ENCODE results near the gene ARR3.

GRCh38 chrX:70301716-70302115 lies 33.6 kb downstream of the ARR3 start:
- TF ChIP-seq CTCF (IDR thresholded peaks at IDR 0.05) (no peak), POLR2A (IDR thresholded peaks at IDR 0.05) (no peak)
